GM12878 (cell line): ENCODE data around the gene NR6A1.

Source experiments
- CBX5 ChIP-seq: sonication (generic); IDR thresholded peaks from 2 replicates; pipeline ENCODE4 v1.6.1; 2016; ENCODE audit warnings: low read depth, moderate library complexity, mild to moderate bottlenecking, inconsistent platforms
- EP300 ChIP-seq, 2 experiments: fragments of 150-350 bp in 1 of 2; IDR thresholded peaks; 2 replicates each; pipeline ENCODE4 v1.6.1; 2011 to 2012; ENCODE audit warnings: low read depth in 2 of 2, low read length in 2 of 2, borderline replicate concordance in 1 of 2, improper control_type of control experiment in 1 of 2, inconsistent platforms in 1 of 2; ENCODE audit not compliant: control insufficient read depth in 1 of 2
- ESRRA ChIP-seq: IDR thresholded peaks from 2 replicates; pipeline ENCODE4 v1.6.1; 2012; ENCODE audit warnings: mild to moderate bottlenecking, low read length, improper control_type of control experiment
- JUNB ChIP-seq: IDR thresholded peaks from 2 replicates; pipeline ENCODE4 v1.6.1; 2016; ENCODE audit warnings: antibody characterized with exemption, mild to moderate bottlenecking
- MYC ChIP-seq: IDR thresholded peaks from 2 replicates; pipeline ENCODE4 v1.6.1; 2011; ENCODE audit warnings: mild to moderate bottlenecking, low read length, moderate library complexity, inconsistent platforms; ENCODE audit not compliant: insufficient read depth, insufficient replicate concordance, insufficient read length, severe bottlenecking
- PAX5 ChIP-seq: IDR thresholded peaks from 2 replicates; pipeline ENCODE4 v1.6.1; 2011; ENCODE audit warnings: low read depth, low read length, borderline replicate concordance
- POLR2AphosphoS5 ChIP-seq: IDR thresholded peaks from 2 replicates; pipeline ENCODE4 v1.6.1; 2011; ENCODE audit warnings: mild to moderate bottlenecking, low read length, inconsistent platforms
- YBX1 ChIP-seq: fragments of 450-650 bp; IDR thresholded peaks from 2 replicates; pipeline ENCODE4 v1.6.1; 2016; ENCODE audit warnings: antibody characterized with exemption
- TF ChIP-seq, protein P1 (sequence below): fragments of 150-350 bp; IDR thresholded peaks from 2 replicates; pipeline ENCODE4 v1.6.1; 2016; ENCODE audit warnings: low read depth, low read length
- TF ChIP-seq, protein P2 (sequence below), 3 experiments: IDR thresholded peaks in 2 of 3; conservative IDR thresholded peaks in 1 of 3; 2 replicates each; pipeline ENCODE4 v1.5.1; 2011; ENCODE audit warnings: low read depth in 3 of 3, low read length in 3 of 3, mild to moderate bottlenecking in 3 of 3, control low read depth in 2 of 3, moderate library complexity in 2 of 3, inconsistent platforms in 1 of 3, mixed read lengths in 1 of 3; ENCODE audit not compliant: control insufficient read depth in 2 of 3, insufficient read depth in 1 of 3; ENCODE audit errors: extremely low read depth in 1 of 3
- TF ChIP-seq, protein P3 (sequence below): IDR thresholded peaks from 2 replicates; pipeline ENCODE4 v1.6.1; 2012; ENCODE audit warnings: low read depth, low read length, improper control_type of control experiment

DNA sequence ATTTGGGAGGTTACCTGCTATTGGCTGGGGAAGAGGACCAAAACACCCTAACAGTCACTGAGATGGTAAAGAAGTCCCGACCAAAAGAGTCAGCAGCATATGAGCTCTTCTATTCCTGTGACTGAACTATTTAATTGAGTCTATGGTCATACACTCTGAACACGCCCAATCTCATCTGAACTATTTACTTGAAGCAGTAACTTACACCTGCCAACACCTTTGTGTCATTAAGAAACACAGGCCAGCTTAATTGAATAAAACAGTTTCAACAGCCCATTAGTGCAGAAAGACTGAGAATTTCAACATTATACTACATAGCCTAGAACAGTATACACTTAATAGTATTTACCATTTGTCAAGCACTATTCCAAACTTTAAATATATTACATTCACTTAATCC is 47.8 kb downstream of the NR6A1 start:
- TF ChIP-seq, protein P1, sequence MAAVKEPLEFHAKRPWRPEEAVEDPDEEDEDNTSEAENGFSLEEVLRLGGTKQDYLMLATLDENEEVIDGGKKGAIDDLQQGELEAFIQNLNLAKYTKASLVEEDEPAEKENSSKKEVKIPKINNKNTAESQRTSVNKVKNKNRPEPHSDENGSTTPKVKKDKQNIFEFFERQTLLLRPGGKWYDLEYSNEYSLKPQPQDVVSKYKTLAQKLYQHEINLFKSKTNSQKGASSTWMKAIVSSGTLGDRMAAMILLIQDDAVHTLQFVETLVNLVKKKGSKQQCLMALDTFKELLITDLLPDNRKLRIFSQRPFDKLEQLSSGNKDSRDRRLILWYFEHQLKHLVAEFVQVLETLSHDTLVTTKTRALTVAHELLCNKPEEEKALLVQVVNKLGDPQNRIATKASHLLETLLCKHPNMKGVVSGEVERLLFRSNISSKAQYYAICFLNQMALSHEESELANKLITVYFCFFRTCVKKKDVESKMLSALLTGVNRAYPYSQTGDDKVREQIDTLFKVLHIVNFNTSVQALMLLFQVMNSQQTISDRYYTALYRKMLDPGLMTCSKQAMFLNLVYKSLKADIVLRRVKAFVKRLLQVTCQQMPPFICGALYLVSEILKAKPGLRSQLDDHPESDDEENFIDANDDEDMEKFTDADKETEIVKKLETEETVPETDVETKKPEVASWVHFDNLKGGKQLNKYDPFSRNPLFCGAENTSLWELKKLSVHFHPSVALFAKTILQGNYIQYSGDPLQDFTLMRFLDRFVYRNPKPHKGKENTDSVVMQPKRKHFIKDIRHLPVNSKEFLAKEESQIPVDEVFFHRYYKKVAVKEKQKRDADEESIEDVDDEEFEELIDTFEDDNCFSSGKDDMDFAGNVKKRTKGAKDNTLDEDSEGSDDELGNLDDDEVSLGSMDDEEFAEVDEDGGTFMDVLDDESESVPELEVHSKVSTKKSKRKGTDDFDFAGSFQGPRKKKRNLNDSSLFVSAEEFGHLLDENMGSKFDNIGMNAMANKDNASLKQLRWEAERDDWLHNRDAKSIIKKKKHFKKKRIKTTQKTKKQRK: no peak
- TF ChIP-seq, protein P2, sequence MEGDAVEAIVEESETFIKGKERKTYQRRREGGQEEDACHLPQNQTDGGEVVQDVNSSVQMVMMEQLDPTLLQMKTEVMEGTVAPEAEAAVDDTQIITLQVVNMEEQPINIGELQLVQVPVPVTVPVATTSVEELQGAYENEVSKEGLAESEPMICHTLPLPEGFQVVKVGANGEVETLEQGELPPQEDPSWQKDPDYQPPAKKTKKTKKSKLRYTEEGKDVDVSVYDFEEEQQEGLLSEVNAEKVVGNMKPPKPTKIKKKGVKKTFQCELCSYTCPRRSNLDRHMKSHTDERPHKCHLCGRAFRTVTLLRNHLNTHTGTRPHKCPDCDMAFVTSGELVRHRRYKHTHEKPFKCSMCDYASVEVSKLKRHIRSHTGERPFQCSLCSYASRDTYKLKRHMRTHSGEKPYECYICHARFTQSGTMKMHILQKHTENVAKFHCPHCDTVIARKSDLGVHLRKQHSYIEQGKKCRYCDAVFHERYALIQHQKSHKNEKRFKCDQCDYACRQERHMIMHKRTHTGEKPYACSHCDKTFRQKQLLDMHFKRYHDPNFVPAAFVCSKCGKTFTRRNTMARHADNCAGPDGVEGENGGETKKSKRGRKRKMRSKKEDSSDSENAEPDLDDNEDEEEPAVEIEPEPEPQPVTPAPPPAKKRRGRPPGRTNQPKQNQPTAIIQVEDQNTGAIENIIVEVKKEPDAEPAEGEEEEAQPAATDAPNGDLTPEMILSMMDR (IDR thresholded peaks at IDR 0.05 in 2 of 3, conservative IDR thresholded peaks at IDR 0.05 in 1 of 3; ENCODE audit: control insufficient read depth in 2 of 3, extremely low read depth in 1 of 3, insufficient read depth in 1 of 3, low read depth in 3 of 3, low read length in 3 of 3): no peak
- no peak for TF ChIP-seq YBX1
- TF ChIP-seq JUNB: no peak
- TF ChIP-seq PAX5: no peak
- no peak for TF ChIP-seq POLR2AphosphoS5
- no peak for TF ChIP-seq CBX5
- no peak for TF ChIP-seq MYC
- TF ChIP-seq EP300 (IDR thresholded peaks at IDR 0.05; ENCODE audit: borderline replicate concordance in 1 of 2, control insufficient read depth in 1 of 2, low read depth in 2 of 2, low read length in 2 of 2): no peak
- no peak for TF ChIP-seq ESRRA
- TF ChIP-seq, protein P3, sequence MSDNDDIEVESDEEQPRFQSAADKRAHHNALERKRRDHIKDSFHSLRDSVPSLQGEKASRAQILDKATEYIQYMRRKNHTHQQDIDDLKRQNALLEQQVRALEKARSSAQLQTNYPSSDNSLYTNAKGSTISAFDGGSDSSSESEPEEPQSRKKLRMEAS: no peak
